ENCODE results near the gene FOXC2.

FOXC2 gene

DNA sequence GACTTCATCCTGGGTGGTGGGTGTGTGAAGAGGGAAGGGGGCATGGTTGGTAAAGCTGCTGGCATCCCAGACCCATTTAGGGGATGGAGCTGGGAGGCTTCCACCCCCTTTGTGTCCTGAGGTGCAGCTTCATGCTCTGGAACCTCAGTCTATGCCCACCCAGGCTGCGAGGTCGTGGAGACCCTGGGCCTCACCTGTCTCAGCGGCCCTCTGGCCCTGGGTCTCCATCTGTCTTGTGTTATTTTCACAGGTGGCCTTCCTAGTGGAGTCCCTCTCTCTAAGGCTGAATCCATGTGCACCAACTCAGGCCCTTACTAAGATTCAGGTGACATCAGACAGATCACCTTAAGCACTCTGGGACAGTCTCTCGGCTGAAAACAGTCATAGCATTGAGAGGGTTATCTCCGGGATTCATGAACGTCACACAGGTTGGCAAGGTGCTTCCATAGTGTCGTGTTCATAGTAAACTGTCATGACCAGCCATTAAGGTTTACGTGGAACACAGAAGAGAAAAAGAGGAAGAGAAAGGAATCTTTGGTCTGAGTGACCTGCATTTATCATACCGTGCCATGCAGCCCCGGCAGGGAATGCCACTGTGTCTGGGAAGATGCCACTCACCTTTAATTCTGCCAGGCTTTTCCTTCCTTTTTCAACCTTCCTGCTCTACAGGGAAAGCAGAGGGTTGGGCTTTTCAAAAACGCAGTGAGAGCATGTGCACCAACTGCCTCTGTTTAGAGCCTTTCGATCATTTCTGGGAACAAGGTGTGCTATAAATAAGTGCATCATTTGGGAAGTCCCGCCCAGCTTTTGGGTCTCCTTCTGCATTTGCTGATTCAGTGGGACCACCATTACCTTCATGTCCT, 7.2 kb downstream of the FOXC2 start:
- TF ChIP-seq, protein P1, sequence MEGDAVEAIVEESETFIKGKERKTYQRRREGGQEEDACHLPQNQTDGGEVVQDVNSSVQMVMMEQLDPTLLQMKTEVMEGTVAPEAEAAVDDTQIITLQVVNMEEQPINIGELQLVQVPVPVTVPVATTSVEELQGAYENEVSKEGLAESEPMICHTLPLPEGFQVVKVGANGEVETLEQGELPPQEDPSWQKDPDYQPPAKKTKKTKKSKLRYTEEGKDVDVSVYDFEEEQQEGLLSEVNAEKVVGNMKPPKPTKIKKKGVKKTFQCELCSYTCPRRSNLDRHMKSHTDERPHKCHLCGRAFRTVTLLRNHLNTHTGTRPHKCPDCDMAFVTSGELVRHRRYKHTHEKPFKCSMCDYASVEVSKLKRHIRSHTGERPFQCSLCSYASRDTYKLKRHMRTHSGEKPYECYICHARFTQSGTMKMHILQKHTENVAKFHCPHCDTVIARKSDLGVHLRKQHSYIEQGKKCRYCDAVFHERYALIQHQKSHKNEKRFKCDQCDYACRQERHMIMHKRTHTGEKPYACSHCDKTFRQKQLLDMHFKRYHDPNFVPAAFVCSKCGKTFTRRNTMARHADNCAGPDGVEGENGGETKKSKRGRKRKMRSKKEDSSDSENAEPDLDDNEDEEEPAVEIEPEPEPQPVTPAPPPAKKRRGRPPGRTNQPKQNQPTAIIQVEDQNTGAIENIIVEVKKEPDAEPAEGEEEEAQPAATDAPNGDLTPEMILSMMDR (IDR thresholded peaks at IDR 0.05): no peak
- TF ChIP-seq ZFX (IDR thresholded peaks at IDR 0.05; ENCODE audit: borderline replicate concordance): no peak
- H3K27ac ChIP-seq: no peak overlapping the region

DNA sequence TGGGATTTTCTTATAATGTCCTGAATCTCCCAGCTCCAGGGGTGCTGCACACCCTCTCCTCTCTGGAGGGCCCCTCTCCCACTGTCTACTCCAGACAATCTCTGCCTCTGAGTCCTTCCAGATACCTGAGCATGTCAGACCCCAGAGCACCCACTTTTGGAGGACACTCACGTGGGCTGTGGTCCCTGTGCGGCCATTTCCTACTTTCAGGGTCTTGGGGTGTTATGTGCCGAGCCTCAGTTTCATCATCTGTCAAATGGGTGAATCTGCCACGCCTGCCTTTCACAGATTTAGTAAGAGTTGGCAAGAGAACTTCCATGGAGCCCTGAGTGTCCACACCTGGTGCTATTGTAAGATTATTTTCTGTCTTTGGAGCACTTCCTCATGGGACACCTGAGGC, 8.0 kb downstream of the FOXC2 start:
- H3K27ac ChIP-seq: no peak overlapping the region
- TF ChIP-seq ZFX (IDR thresholded peaks at IDR 0.05; ENCODE audit: borderline replicate concordance): no peak
- TF ChIP-seq, protein P1 (IDR thresholded peaks at IDR 0.05): no peak

DNA sequence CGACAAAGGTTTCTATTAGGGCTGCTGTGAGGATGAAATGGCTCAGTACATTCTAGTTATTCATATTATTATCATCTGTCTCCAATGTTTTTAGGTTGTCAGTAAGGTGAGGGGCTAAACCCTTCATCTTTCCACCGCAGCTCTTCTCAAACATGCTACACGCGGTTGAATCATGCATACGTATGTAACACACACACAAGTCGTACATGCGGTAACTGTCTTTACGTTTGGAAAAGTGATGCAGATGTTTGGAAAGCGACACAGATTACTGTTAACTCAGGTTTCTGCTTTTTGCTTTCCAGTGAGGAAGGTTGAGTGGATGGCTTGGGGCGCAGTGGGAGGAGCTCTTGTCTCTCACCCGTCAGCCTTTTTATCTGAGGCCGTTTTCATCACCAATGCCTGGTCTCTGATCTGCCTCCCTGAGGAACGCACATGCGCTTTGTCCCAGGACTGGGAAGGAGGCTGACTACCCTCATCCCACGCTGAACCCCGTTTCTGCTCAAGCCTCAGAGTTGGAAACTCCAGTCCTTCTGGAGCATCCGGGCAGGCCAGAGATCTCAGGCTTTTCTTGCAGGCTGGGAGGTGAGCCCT, 8.6 kb downstream of the FOXC2 start:
- no peak overlapping the region for H3K27ac ChIP-seq
- TF ChIP-seq, protein P1 (IDR thresholded peaks at IDR 0.05): no peak
- no peak for TF ChIP-seq ZFX (IDR thresholded peaks at IDR 0.05; ENCODE audit: borderline replicate concordance)

DNA sequence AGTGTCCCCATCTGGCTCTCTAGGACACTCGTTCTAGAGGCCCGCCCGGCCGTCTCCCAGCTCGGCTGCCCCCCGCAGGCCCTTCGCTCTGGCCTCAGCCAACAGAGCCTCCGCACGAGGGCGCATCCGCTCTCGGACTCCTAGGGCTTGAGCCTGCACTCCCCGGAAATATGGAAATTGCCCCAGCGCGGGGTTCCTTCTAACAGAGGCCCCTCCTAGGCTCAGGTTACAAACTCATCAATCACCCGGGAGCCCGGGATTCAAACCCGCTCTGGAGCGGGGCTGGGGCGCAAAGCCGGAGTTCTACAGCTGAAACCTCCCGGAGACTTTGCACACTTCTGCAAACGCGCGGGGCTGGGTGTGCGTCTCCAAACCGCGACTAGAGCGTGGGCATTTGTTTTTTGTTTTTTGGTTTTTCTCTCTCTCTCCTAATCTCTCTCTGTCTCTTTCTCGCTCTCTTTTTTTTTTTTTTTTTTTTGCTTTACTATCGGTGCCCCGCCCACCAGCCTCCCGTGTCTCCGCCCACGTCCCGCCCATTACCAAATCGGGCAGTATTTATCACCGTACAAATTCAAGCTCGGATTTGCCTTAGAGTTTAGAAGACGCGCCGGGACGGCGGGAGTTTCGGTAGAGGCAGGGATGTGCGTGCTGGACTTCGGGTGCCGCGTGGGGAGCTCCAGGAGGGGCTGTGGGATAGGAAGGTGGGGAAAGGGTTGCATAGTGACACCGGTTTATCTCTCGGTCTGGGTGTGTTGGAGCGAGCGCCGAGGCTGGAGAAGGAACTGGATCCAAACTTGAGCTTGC, 9.3 kb downstream of the FOXC2 start:
- H3K27ac ChIP-seq: no peak overlapping the region
- TF ChIP-seq, protein P1 (IDR thresholded peaks at IDR 0.05): peak; percentile 81
- TF ChIP-seq ZFX (IDR thresholded peaks at IDR 0.05; ENCODE audit: borderline replicate concordance): no peak

DNA sequence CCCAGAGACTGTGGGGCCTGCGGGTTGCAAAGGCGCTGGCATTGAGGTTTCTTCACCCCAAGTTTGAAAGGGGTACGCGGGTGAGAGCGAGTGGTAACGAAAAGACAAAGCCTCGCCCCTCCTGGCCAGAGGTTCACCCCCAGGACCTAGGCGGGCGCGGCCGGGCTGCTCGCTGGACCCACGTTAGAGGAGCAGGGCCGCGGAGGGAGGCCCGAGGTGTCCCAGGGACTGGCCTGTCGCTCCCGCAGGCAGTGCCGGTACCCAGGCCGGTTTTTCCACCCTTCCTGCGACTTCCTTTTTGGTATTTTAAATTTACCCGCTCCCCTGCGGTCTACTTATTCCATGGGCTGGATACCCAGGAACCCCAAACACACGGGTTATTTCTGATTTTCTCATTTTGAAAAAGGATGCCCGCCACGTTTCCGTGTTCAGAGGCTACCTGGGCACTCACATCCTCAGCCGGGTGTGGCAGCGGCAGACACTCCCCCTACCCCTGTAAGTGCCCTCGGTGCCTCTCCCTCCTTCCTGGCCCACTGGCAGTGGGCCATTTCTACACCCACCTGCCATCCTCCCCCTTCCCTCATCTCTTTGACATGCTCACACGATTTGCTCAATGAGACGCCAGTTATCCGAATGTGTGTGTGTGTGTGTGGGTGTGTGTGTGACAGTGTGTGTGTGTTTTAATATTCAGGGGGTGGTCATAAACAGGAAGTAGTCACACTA, 10.1 kb downstream of the FOXC2 start:
- TF ChIP-seq, protein P1 (IDR thresholded peaks at IDR 0.05): no peak
- TF ChIP-seq ZFX (IDR thresholded peaks at IDR 0.05; ENCODE audit: borderline replicate concordance): no peak
- H3K27ac ChIP-seq: no peak overlapping the region

DNA sequence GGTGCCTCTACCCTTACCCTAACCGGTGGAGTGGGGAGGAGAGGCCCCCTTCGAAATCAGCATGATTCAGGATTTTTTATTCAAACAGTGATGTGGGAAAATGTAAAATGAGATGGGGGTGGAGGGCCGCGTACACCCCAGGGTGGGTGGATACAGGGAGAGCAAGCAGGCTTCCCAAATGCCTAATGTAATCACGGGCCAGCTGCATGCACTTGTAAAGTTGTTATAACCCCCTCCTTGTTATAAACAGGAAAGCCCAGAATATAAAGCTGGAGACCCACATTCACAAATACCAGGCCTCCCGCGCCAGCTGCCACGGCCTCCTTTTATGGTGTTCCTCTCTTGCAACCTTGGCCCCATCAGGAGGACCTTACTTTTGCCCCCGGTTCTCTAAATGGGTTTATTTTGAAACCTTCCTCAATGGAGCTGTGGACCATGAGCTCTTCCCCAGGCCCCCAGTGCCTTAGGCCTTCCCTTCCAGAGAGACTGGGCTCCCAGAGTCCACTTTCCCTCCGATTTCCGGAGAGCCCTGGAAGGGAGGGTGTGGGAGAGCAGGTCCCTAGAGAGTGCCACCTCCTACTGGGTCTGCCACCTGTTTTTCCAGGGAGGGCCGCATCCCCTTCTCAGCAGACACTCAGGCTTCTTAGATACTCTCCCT, 10.8 kb downstream of the FOXC2 start:
- no peak for TF ChIP-seq ZFX (IDR thresholded peaks at IDR 0.05; ENCODE audit: borderline replicate concordance)
- TF ChIP-seq, protein P1 (IDR thresholded peaks at IDR 0.05): no peak
- H3K27ac ChIP-seq: no peak overlapping the region
